NOMO-1 (cell line): ENCODE results near the gene PRUNE2.
"Not testable (repeated sequence)": the region's sequence is repeated elsewhere in the genome, so short reads cannot be mapped to it uniquely, and the experiment has no call there.

Source experiments
- DNase-seq, 2 experiments: peaks; one replicate each; lab custom pipeline; 2025; ENCODE audit not compliant: unreplicated experiment in 2 of 2; lab: John Stamatoyannopoulos, UW

The PRUNE2 gene

GRCh38 chr9:76743931-76744330 is 162.0 kb downstream of the PRUNE2 start:
- no peak for DNase-seq

- DNase-seq, result not testable (repeated sequence)
These were observed 163.0 kb downstream of the PRUNE2 start for GRCh38 chr9:76742890-76743289.

- DNase-seq, result no peak
These were observed 164.4 kb downstream of the PRUNE2 start for GRCh38 chr9:76741524-76741923.

GRCh38 chr9:76738402-76738801 is 167.5 kb downstream of the PRUNE2 start:
- DNase-seq, result no peak

GRCh38 chr9:76737154-76737902 is 168.6 kb downstream of the PRUNE2 start:
- DNase-seq, result no peak

GRCh38 chr9:76734716-76735115 is 171.2 kb downstream of the PRUNE2 start:
- DNase-seq, result no peak

- no peak for DNase-seq
These were observed 172.8 kb downstream of the PRUNE2 start for GRCh38 chr9:76733096-76733495.

GRCh38 chr9:76732341-76732958 is 173.5 kb downstream of the PRUNE2 start:
- DNase-seq, result no peak

- peak; percentile 16 to 70 for DNase-seq
These were observed 175.1 kb downstream of the PRUNE2 start for GRCh38 chr9:76730801-76731200.

GRCh38 chr9:76729980-76730737 is 175.8 kb downstream of the PRUNE2 start:
- DNase-seq, result no peak

- DNase-seq, result no peak
These were observed 176.8 kb downstream of the PRUNE2 start for GRCh38 chr9:76729116-76729515.

GRCh38 chr9:76725885-76726284 is 180.0 kb downstream of the PRUNE2 start:
- DNase-seq, result no peak

- no peak for DNase-seq
These were observed 180.8 kb downstream of the PRUNE2 start for GRCh38 chr9:76725011-76725546.

GRCh38 chr9:76720245-76720644 is 185.7 kb downstream of the PRUNE2 start:
- no peak for DNase-seq

GRCh38 chr9:76718166-76718565 is 187.7 kb downstream of the PRUNE2 start:
- DNase-seq, result no peak

GRCh38 chr9:76717613-76718012 is 188.3 kb downstream of the PRUNE2 start:
- peak in 1 of 2 experiments; percentile 14 for DNase-seq

- no peak for DNase-seq
These were observed 188.7 kb downstream of the PRUNE2 start for GRCh38 chr9:76717176-76717575.

- no peak for DNase-seq
These were observed 189.7 kb downstream of the PRUNE2 start for GRCh38 chr9:76716085-76716672.

GRCh38 chr9:76713381-76713780 is 192.5 kb downstream of the PRUNE2 start:
- no peak for DNase-seq

- no peak for DNase-seq
These were observed 196.9 kb downstream of the PRUNE2 start for GRCh38 chr9:76709020-76709419.

- no peak for DNase-seq
These were observed 198.4 kb downstream of the PRUNE2 start for GRCh38 chr9:76707510-76707909.
